Calu3 (cell line): ENCODE data around the gene SEL1L3. TPM values are rescaled to one million over a fixed set of nuclear protein-coding genes. Genes with fewer than 3 reads are reported as not detected.

ENCODE experiments used
- BruUV-seq: library from RNA; stranded (reverse); fragments of 400-500 nt; replicated peaks from 2 replicates; lab custom pipeline; 2021; lab: Mats Ljungman, UMichigan
- CTCF ChIA-PET: fragments of 300-600 bp; sonication (Branson Sonifier 250); formaldehyde crosslinking; loops from one replicate; lab custom pipeline; 2022; ENCODE audit warnings: antibody characterized with exemption; lab: Charles Lee
- DNase-seq: peaks from one replicate; pipeline ENCODE4 v3.0.0; 2022
- H3K27ac Mint-ChIP-seq: one replicate; pipeline ENCODE4 v1.8.0; 2022; ENCODE audit warnings: mixed read lengths; ENCODE audit not compliant: unreplicated experiment
- H3K27me3 Mint-ChIP-seq: one replicate; pipeline ENCODE4 v1.8.0; 2022; ENCODE audit warnings: mixed read lengths; ENCODE audit not compliant: unreplicated experiment
- H3K36me3 Mint-ChIP-seq: one replicate; pipeline ENCODE4 v1.8.0; 2022; ENCODE audit warnings: mild to moderate bottlenecking, moderate library complexity, mixed read lengths; ENCODE audit not compliant: insufficient read depth, unreplicated experiment
- H3K4me1 Mint-ChIP-seq: one replicate; pipeline ENCODE4 v1.8.0; 2022; ENCODE audit warnings: mild to moderate bottlenecking, low read depth, mixed read lengths; ENCODE audit not compliant: unreplicated experiment
- H3K4me3 Mint-ChIP-seq: one replicate; pipeline ENCODE4 v1.8.0; 2022; ENCODE audit warnings: mild to moderate bottlenecking, low read depth, moderate library complexity, mixed read lengths; ENCODE audit not compliant: unreplicated experiment
- H3K9me3 Mint-ChIP-seq: one replicate; pipeline ENCODE4 v1.8.0; 2022; ENCODE audit warnings: low read depth, mixed read lengths; ENCODE audit not compliant: unreplicated experiment
- CTCF ChIP-seq: fragments of 200-600 bp; IDR thresholded peaks from one replicate; pipeline ENCODE4 v1.8.0; 2022; ENCODE audit warnings: antibody characterized with exemption; ENCODE audit not compliant: unreplicated experiment
- intact Hi-C: fragments of 100-400 bp; cut with micrococcal nuclease; formaldehyde crosslinking; loops from one replicate; pipeline ENCODE4 v1.10.0; 2022; ENCODE audit not compliant: unreplicated experiment
- total RNA-seq: library from RNA; stranded (reverse); gene quantifications from 2 replicates; pipeline ENCODE4 v1.2.3, GENCODE V29; 2022

Gene SEL1L3
- total RNA-seq, 1 experiment from 2014 or later, result 120 TPM

GRCh38 chr4:25827897-25828296 is 34.9 kb downstream of the SEL1L3 start:
- Mint-ChIP-seq H3K27me3 (no peaks in the 10 kb centered on the region), H3K9me3 (no peaks in the 10 kb centered on the region), H3K36me3 (peaks cover 26% of the 10 kb centered on the region), H3K4me3 (no peak overlapping the region), H3K4me1 (no peaks in the 10 kb centered on the region), H3K27ac (no peak overlapping the region)
- intact Hi-C loops, result no loop called here
- no peak for TF ChIP-seq CTCF
- DNase-seq, result no peak
- no TSS peak for BruUV-seq
- CTCF ChIA-PET, result interaction anchor here (0.6 to 0.7 kb wide), 2 partner anchors 441 to 652 kb away, joined by 3 to 5 read pairs; no protein-coding TSS in a partner anchor

- intact Hi-C loops, result no loop called here
- no peak overlapping the region for H3K27ac Mint-ChIP-seq
- no peak for TF ChIP-seq CTCF
- DNase-seq, result no peak
- BruUV-seq, result no TSS peak
- no peaks in the 10 kb centered on the region for H3K9me3 Mint-ChIP-seq
- no peak overlapping the region for H3K4me3 Mint-ChIP-seq
- no peaks in the 10 kb centered on the region for H3K4me1 Mint-ChIP-seq
- CTCF ChIA-PET, result no interaction called here
- peaks cover 31% of the 10 kb centered on the region for H3K36me3 Mint-ChIP-seq
- no peaks in the 10 kb centered on the region for H3K27me3 Mint-ChIP-seq
These were observed 35.4 kb downstream of the SEL1L3 start for GRCh38 chr4:25827373-25827772.

- no peak for TF ChIP-seq CTCF
- Mint-ChIP-seq H3K27me3 (no peaks in the 10 kb centered on the region), H3K9me3 (no peaks in the 10 kb centered on the region), H3K27ac (no peak overlapping the region), H3K4me1 (no peaks in the 10 kb centered on the region), H3K36me3 (peaks cover 32% of the 10 kb centered on the region), H3K4me3 (no peak overlapping the region)
- no peak for DNase-seq
- CTCF ChIA-PET, result no interaction called here
- intact Hi-C loops, result no loop called here
- BruUV-seq, result no TSS peak
These were observed 36.6 kb downstream of the SEL1L3 start for GRCh38 chr4:25826074-25826752.

GRCh38 chr4:25823632-25824031 is 39.2 kb downstream of the SEL1L3 start:
- Mint-ChIP-seq H3K4me3 (no peak overlapping the region), H3K4me1 (no peaks in the 10 kb centered on the region), H3K9me3 (no peaks in the 10 kb centered on the region), H3K27me3 (no peaks in the 10 kb centered on the region), H3K36me3 (peaks cover 33% of the 10 kb centered on the region), H3K27ac (peak overlapping the region; percentile 18)
- intact Hi-C loops, result no loop called here
- TF ChIP-seq CTCF, result no peak
- BruUV-seq, result no TSS peak
- no peak for DNase-seq
- CTCF ChIA-PET, result no interaction called here
